ENCODE measurements around the gene FBXO47. TPM values are rescaled to one million over a fixed set of nuclear protein-coding genes. Genes with fewer than 3 reads are reported as not detected.

The FBXO47 gene
- total and polyA plus RNA-seq, 9 of the 15 experiments (the other 6 are each of a cell fraction or from before 2014, with no cell fraction given) = not detected

DNA sequence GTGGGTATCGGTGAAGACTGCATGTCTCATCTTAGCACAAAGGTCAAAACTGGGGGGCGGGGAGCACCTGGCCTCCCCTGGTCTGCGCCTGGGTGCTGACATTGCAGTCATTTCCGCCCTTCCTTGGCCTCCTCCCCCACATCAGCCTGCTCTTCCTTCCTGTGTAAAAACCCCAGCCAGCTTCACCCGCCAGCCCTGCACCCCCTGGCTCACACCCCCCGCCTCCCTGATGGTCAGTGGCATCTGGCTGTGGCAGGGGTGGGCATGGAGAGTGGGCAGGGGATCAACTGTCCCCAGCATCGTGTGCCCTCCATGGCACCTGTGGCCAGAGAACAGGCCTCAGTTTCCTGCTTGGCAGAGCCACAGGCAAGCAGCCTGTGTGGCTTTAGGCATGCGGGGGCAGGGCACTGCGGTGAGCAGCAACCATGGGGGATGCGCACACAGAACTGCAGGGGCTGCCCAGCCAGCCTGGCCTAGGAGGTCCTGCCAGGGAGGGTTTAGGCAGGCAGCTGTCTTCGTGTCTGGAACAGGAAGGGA lies 68.3 kb downstream of the FBXO47 start (continued):
- TF ChIP-seq, protein P1, sequence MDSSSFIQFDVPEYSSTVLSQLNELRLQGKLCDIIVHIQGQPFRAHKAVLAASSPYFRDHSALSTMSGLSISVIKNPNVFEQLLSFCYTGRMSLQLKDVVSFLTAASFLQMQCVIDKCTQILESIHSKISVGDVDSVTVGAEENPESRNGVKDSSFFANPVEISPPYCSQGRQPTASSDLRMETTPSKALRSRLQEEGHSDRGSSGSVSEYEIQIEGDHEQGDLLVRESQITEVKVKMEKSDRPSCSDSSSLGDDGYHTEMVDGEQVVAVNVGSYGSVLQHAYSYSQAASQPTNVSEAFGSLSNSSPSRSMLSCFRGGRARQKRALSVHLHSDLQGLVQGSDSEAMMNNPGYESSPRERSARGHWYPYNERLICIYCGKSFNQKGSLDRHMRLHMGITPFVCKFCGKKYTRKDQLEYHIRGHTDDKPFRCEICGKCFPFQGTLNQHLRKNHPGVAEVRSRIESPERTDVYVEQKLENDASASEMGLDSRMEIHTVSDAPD (CRISPR knock-in tag; IDR thresholded peaks at IDR 0.05) = no peak
- TF ChIP-seq NFXL1 (CRISPR knock-in tag; IDR thresholded peaks at IDR 0.05) = no peak
- no peak for TF ChIP-seq CLOCK (CRISPR knock-in tag; IDR thresholded peaks at IDR 0.05; ENCODE audit: borderline replicate concordance)
- TF ChIP-seq, protein P2, sequence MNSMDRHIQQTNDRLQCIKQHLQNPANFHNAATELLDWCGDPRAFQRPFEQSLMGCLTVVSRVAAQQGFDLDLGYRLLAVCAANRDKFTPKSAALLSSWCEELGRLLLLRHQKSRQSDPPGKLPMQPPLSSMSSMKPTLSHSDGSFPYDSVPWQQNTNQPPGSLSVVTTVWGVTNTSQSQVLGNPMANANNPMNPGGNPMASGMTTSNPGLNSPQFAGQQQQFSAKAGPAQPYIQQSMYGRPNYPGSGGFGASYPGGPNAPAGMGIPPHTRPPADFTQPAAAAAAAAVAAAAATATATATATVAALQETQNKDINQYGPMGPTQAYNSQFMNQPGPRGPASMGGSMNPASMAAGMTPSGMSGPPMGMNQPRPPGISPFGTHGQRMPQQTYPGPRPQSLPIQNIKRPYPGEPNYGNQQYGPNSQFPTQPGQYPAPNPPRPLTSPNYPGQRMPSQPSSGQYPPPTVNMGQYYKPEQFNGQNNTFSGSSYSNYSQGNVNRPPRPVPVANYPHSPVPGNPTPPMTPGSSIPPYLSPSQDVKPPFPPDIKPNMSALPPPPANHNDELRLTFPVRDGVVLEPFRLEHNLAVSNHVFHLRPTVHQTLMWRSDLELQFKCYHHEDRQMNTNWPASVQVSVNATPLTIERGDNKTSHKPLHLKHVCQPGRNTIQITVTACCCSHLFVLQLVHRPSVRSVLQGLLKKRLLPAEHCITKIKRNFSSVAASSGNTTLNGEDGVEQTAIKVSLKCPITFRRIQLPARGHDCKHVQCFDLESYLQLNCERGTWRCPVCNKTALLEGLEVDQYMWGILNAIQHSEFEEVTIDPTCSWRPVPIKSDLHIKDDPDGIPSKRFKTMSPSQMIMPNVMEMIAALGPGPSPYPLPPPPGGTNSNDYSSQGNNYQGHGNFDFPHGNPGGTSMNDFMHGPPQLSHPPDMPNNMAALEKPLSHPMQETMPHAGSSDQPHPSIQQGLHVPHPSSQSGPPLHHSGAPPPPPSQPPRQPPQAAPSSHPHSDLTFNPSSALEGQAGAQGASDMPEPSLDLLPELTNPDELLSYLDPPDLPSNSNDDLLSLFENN (IDR thresholded peaks at IDR 0.05; ENCODE audit: low read depth in 2 of 2, low read length in 2 of 2) = no peak
- TF ChIP-seq, protein P3, sequence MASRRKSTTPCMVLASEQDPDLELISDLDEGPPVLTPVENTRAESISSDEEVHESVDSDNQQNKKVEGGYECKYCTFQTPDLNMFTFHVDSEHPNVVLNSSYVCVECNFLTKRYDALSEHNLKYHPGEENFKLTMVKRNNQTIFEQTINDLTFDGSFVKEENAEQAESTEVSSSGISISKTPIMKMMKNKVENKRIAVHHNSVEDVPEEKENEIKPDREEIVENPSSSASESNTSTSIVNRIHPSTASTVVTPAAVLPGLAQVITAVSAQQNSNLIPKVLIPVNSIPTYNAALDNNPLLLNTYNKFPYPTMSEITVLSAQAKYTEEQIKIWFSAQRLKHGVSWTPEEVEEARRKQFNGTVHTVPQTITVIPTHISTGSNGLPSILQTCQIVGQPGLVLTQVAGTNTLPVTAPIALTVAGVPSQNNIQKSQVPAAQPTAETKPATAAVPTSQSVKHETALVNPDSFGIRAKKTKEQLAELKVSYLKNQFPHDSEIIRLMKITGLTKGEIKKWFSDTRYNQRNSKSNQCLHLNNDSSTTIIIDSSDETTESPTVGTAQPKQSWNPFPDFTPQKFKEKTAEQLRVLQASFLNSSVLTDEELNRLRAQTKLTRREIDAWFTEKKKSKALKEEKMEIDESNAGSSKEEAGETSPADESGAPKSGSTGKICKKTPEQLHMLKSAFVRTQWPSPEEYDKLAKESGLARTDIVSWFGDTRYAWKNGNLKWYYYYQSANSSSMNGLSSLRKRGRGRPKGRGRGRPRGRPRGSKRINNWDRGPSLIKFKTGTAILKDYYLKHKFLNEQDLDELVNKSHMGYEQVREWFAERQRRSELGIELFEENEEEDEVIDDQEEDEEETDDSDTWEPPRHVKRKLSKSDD (conservative IDR thresholded peaks at IDR 0.05; ENCODE audit: low read length) = no peak
- TF ChIP-seq IRF9 (tag; IDR thresholded peaks at IDR 0.05) = no peak
- TF ChIP-seq, protein P4, sequence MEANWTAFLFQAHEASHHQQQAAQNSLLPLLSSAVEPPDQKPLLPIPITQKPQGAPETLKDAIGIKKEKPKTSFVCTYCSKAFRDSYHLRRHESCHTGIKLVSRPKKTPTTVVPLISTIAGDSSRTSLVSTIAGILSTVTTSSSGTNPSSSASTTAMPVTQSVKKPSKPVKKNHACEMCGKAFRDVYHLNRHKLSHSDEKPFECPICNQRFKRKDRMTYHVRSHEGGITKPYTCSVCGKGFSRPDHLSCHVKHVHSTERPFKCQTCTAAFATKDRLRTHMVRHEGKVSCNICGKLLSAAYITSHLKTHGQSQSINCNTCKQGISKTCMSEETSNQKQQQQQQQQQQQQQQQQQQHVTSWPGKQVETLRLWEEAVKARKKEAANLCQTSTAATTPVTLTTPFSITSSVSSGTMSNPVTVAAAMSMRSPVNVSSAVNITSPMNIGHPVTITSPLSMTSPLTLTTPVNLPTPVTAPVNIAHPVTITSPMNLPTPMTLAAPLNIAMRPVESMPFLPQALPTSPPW (CRISPR knock-in tag; IDR thresholded peaks at IDR 0.05) = peak; percentile 55
- TF ChIP-seq GABPB2 (CRISPR knock-in tag; conservative IDR thresholded peaks at IDR 0.05) = no peak
- no peak for TF ChIP-seq PTTG1 (tag; IDR thresholded peaks at IDR 0.05; ENCODE audit: low read depth)
- no peak for TF ChIP-seq CCNT2 (IDR thresholded peaks at IDR 0.05; ENCODE audit: borderline replicate concordance, extremely low read depth, insufficient read length, low read depth, low read length)
- TF ChIP-seq SRF (CRISPR knock-in tag; IDR thresholded peaks at IDR 0.05) = no peak
- no peak for TF ChIP-seq HOXB6 (CRISPR knock-in tag; IDR thresholded peaks at IDR 0.05; ENCODE audit: borderline replicate concordance)
- TF ChIP-seq ETV5 (CRISPR knock-in tag; IDR thresholded peaks at IDR 0.05; ENCODE audit: low read depth) = no peak

Measured in K562 (cell line).